OCI-LY1 (cell line): ENCODE measurements around the gene IL1RAPL2.

Experiments used
- H2AFZ ChIP-seq: fragments of 200-600 bp; sonication (generic), shearing (Covaris generic); 2 replicates; pipeline ENCODE4 v1.6.0; 2014; ENCODE audit warnings: antibody characterized with exemption, mild to moderate bottlenecking, low read length
- H3F3A ChIP-seq: fragments of 200-600 bp; sonication (generic), shearing (Covaris generic); 2 replicates; pipeline ENCODE4 v1.6.0; 2014; ENCODE audit warnings: mild to moderate bottlenecking, antibody characterized with exemption, low read length, moderate library complexity; ENCODE audit not compliant: insufficient read depth
- H3K27ac ChIP-seq: fragments of 200-600 bp; sonication (generic); 2 replicates; pipeline ENCODE4 v1.5.1; 2014; ENCODE audit warnings: low read length, mixed run types, mild to moderate bottlenecking, low read depth; ENCODE audit not compliant: poor library complexity, severe bottlenecking
- H3K27me3 ChIP-seq: fragments of 200-600 bp; sonication (generic); 2 replicates; pipeline ENCODE4 v1.6.0; 2014; ENCODE audit warnings: antibody characterized with exemption, mild to moderate bottlenecking, low read length, moderate library complexity; ENCODE audit not compliant: insufficient read depth
- H3K36me3 ChIP-seq: fragments of 200-600 bp; sonication (generic); 2 replicates; pipeline ENCODE4 v1.6.1; 2014; ENCODE audit warnings: mild to moderate bottlenecking, antibody characterized with exemption, low read length, moderate library complexity, mixed read lengths; ENCODE audit not compliant: insufficient read depth
- H3K4me1 ChIP-seq: fragments of 200-600 bp; sonication (generic); 2 replicates; pipeline ENCODE4 v1.5.1; 2014; ENCODE audit warnings: mild to moderate bottlenecking, low read length, moderate library complexity; ENCODE audit not compliant: insufficient read depth, severe bottlenecking
- H3K4me2 ChIP-seq: fragments of 200-600 bp; sonication (generic), shearing (Covaris generic); 2 replicates; pipeline ENCODE4 v1.6.1; 2014; ENCODE audit warnings: low read length
- H3K4me3 ChIP-seq: fragments of 200-600 bp; sonication (generic); 2 replicates; pipeline ENCODE4 v1.5.1; 2014; ENCODE audit warnings: low read length, low read depth, mild to moderate bottlenecking, mixed read lengths; ENCODE audit not compliant: poor library complexity, severe bottlenecking
- H3K79me2 ChIP-seq: fragments of 200-600 bp; shearing (Covaris generic); 2 replicates; pipeline ENCODE4 v1.6.1; 2016; ENCODE audit warnings: mixed run types, low read length, mixed read lengths; ENCODE audit not compliant: insufficient read depth
- H3K9ac ChIP-seq: fragments of 200-600 bp; sonication (generic), shearing (Covaris generic); 2 replicates; pipeline ENCODE4 v1.6.1; 2014; ENCODE audit warnings: mild to moderate bottlenecking, low read length, mixed read lengths
- H3K9me2 ChIP-seq: fragments of 200-600 bp; sonication (generic), shearing (Covaris generic); 2 replicates; pipeline ENCODE4 v1.6.1; 2014; ENCODE audit warnings: low read depth, mild to moderate bottlenecking, low read length, mixed read lengths
- H3K9me3 ChIP-seq: fragments of 200-600 bp; shearing (Covaris generic); 2 replicates; pipeline ENCODE4 v1.6.1; 2014; ENCODE audit warnings: low read length, mixed read lengths
- H4K20me1 ChIP-seq: fragments of 200-600 bp; sonication (generic), shearing (Covaris generic); 2 replicates; pipeline ENCODE4 v1.6.0; 2016; ENCODE audit warnings: mild to moderate bottlenecking, low read length; ENCODE audit not compliant: insufficient read depth
- EZH2 ChIP-seq: fragments of 200-600 bp; sonication (generic), shearing (Covaris generic); IDR thresholded peaks from 2 replicates; pipeline ENCODE4 v1.8.0; 2017; ENCODE audit warnings: borderline replicate concordance, mixed run types, mild to moderate bottlenecking, antibody characterized with exemption, low read length, moderate library complexity, mixed read lengths
- TF ChIP-seq, protein P1 (sequence below): fragments of 200-600 bp; sonication (generic), shearing (Covaris generic); IDR thresholded peaks from 2 replicates; pipeline ENCODE4 v1.5.1; 2017; ENCODE audit warnings: mild to moderate bottlenecking, antibody characterized with exemption, low read length, moderate library complexity, mixed read lengths

The IL1RAPL2 gene

DNA sequence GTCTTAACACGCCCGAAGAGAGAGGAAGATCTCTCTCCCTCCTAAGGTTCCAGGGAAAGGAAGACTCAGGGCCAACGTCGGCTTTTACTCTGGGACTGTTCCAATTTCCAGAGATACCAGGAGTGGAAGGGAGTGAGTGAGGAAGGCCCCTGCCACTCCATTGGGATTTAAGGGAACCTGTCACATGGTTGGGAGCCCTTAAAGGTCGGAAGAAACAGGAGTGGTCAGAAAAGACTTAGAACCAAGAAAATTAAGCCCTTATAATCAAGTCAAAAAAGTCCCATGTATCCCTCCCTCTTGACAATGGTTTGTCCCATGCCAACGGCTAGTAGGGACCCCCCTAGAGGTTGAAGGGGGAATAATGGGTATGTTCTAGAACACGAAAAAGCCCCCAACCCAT, 654.6 kb downstream of the IL1RAPL2 start, which contains the start of gene TEX13A:
TEX13A (minus strand) TSS at position 59 of the 400 bp plus-strand sequence. CDS start 297 bp downstream, outside the sequence.
- TF ChIP-seq, protein P1, sequence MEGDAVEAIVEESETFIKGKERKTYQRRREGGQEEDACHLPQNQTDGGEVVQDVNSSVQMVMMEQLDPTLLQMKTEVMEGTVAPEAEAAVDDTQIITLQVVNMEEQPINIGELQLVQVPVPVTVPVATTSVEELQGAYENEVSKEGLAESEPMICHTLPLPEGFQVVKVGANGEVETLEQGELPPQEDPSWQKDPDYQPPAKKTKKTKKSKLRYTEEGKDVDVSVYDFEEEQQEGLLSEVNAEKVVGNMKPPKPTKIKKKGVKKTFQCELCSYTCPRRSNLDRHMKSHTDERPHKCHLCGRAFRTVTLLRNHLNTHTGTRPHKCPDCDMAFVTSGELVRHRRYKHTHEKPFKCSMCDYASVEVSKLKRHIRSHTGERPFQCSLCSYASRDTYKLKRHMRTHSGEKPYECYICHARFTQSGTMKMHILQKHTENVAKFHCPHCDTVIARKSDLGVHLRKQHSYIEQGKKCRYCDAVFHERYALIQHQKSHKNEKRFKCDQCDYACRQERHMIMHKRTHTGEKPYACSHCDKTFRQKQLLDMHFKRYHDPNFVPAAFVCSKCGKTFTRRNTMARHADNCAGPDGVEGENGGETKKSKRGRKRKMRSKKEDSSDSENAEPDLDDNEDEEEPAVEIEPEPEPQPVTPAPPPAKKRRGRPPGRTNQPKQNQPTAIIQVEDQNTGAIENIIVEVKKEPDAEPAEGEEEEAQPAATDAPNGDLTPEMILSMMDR = no peak
- no peak for TF ChIP-seq EZH2
- Histone ChIP-seq H3K27me3 (no peaks in the 10 kb centered on the region), H3K9ac (no peak within 1 kb of the TSS)

DNA sequence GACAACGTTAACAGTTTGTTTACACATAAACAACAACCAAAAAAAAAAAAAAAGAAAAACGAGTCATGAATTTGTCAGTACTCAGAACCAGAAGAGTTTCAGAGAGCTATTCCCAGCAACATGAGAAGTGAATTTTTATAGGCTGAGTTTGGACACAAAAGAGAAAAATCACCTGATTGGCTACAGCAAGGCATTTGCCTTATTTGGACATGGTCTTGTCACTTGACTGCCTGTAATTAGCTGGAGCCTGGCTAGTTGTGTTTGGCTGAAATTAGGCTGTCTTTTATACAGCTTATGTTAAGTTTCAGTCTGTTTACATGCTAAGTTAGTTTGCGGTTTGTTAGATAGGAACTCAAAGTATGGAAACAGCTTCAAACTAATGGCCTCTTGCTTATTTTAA, 655.4 kb downstream of the IL1RAPL2 start:
- Histone ChIP-seq H3K79me2 (no peaks in the 10 kb centered on the region), H2AFZ (no peak overlapping the region), H3K27me3 (no peaks in the 10 kb centered on the region), H3K9me3 (no peaks in the 10 kb centered on the region), H3F3A (no peaks in the 10 kb centered on the region), H3K4me1 (no peaks in the 10 kb centered on the region), H4K20me1 (no peaks in the 10 kb centered on the region), H3K9ac (no peak overlapping the region), H3K9me2 (no peaks in the 10 kb centered on the region), H3K27ac (no peak overlapping the region), H3K4me2 (no peak overlapping the region), H3K36me3 (no peaks in the 10 kb centered on the region), H3K4me3 (no peak overlapping the region)
- TF ChIP-seq EZH2 = no peak
- TF ChIP-seq, protein P1 = no peak

More for the DNA sequence above, 654.6 kb downstream of the IL1RAPL2 start, which contains the start of gene TEX13A:
- Histone ChIP-seq H3K9me2 (no peaks in the 10 kb centered on the region), H3K27ac (no peak within 1 kb of the TSS), H3K4me3 (no peak within 1 kb of the TSS), H2AFZ (no peak within 1 kb of the TSS), H3K79me2 (no peaks in the 10 kb centered on the region), H3K4me2 (no peak within 1 kb of the TSS), H3F3A (no peaks in the 10 kb centered on the region), H3K4me1 (no peaks in the 10 kb centered on the region), H3K36me3 (no peaks in the 10 kb centered on the region), H4K20me1 (no peaks in the 10 kb centered on the region), H3K9me3 (no peaks in the 10 kb centered on the region)

DNA sequence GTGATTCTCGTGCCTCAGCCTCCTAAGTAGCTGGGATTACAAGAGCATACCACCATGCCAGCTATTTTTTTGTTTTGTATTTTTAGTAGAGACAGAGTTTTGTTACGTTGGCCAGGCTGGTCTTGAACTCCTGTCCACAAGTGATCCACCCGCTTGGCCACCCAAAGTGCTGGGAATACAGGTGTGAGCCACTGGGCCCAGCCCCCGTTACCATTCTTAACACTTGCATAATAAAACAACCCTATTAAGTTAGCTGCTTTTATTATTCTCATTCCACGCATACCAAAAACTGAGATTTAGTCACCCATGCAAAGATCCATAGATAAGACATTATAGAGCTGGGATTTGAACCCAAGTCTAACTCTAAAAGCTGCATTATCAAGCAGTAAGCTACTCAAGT, 660.5 kb downstream of the IL1RAPL2 start:
- H3K9me2 ChIP-seq = no peaks in the 10 kb centered on the region
- H3F3A ChIP-seq = no peaks in the 10 kb centered on the region
- no peak overlapping the region for H2AFZ ChIP-seq
- H3K27ac ChIP-seq = no peak overlapping the region
- no peaks in the 10 kb centered on the region for H4K20me1 ChIP-seq
- H3K4me1 ChIP-seq = no peaks in the 10 kb centered on the region
- H3K36me3 ChIP-seq = no peaks in the 10 kb centered on the region
- H3K4me2 ChIP-seq = no peak overlapping the region
- H3K4me3 ChIP-seq = no peak overlapping the region
- H3K9ac ChIP-seq = no peak overlapping the region
- TF ChIP-seq EZH2 = no peak
- TF ChIP-seq, protein P1 = no peak
- no peaks in the 10 kb centered on the region for H3K27me3 ChIP-seq
- H3K9me3 ChIP-seq = no peaks in the 10 kb centered on the region
- H3K79me2 ChIP-seq = no peaks in the 10 kb centered on the region
